Activated CD4-positive, alpha-beta T cell treated with anti-CD3 and anti-CD28 coated beads, Interleukin-2, amount 10 ng/mL, durations not matched to agents 7 days and 5 days (primary cell): ENCODE measurements around the gene INHBB. TPM values are rescaled to one million over a fixed set of nuclear protein-coding genes. Genes with fewer than 3 reads are reported as not detected.

Experiments
- CTCF ChIA-PET: fragments of 350-600 bp; sonication (Branson Sonifier 250); formaldehyde crosslinking; loops from one replicate; lab custom pipeline; 2021; ENCODE audit warnings: antibody characterized with exemption; lab: Charles Lee
- POLR2A ChIA-PET: fragments of 350-600 bp; sonication (Branson Sonifier 250); formaldehyde crosslinking; loops from one replicate; lab custom pipeline; 2021; ENCODE audit warnings: antibody characterized with exemption; lab: Charles Lee
- DNase-seq: peaks from one replicate; pipeline ENCODE4 v3.0.0-alpha.2; 2020
- H3K27ac Mint-ChIP-seq: one replicate; pipeline ENCODE4 v1.8.0; 2021; ENCODE audit warnings: mild to moderate bottlenecking, moderate library complexity, mixed read lengths
- H3K27me3 Mint-ChIP-seq: one replicate; pipeline ENCODE4 v1.8.0; 2021; ENCODE audit warnings: mixed read lengths
- H3K36me3 Mint-ChIP-seq: one replicate; pipeline ENCODE4 v1.8.0; 2021; ENCODE audit warnings: low read depth, mixed read lengths
- H3K4me1 Mint-ChIP-seq: one replicate; pipeline ENCODE4 v1.8.0; 2021; ENCODE audit warnings: mixed read lengths
- H3K4me3 Mint-ChIP-seq: one replicate; pipeline ENCODE4 v1.8.0; 2021; ENCODE audit warnings: mild to moderate bottlenecking, moderate library complexity, mixed read lengths
- H3K9me3 Mint-ChIP-seq: one replicate; pipeline ENCODE4 v1.8.0; 2021; ENCODE audit warnings: mixed read lengths
- total RNA-seq, 2 experiments: library from RNA; stranded (reverse); gene quantifications; one replicate each; pipeline ENCODE4 v1.2.3, GENCODE V29; 2021

INHBB gene
- total RNA-seq, 2 experiments from 2014 or later: not detected

- no peaks in the 10 kb centered on the region for H3K4me1 Mint-ChIP-seq
- no peak for DNase-seq
- no peaks in the 10 kb centered on the region for H3K9me3 Mint-ChIP-seq
- ChIA-PET CTCF (no interaction called here), POLR2A (no interaction called here)
- no peaks in the 10 kb centered on the region for H3K36me3 Mint-ChIP-seq
- no peak overlapping the region for H3K4me3 Mint-ChIP-seq
- H3K27ac Mint-ChIP-seq: no peak overlapping the region
- peaks cover 9% of the 10 kb centered on the region for H3K27me3 Mint-ChIP-seq
Observed at GRCh38 chr2:120354935-120355779, 9.2 kb downstream of the INHBB start.

DNA sequence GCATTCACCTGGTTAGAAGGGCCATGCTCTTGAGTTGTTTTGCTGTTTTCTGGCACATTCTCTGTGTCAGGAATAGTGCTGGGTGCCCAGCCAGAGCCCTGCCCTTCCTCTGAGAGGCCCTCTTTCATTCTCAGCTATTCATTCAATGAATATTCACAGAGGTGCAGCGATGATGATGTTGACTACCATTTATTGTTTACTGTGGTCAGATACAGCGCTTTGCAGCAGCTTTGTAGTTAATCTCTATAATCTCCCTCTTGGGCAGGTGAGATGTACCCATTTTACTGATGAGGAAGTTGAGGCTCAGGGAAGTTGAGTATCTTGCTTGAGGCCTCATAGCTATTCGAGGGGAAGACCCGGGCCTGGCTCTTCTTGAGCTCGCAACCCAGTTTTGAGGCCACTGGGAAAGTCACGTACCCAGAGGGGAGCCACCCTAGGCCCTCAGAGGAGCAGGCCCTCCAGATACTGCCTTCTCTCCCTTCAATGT is 9.9 kb downstream of the INHBB start:
- Mint-ChIP-seq H3K9me3 (no peaks in the 10 kb centered on the region), H3K4me3 (no peak overlapping the region), H3K4me1 (no peaks in the 10 kb centered on the region), H3K27ac (no peak overlapping the region), H3K27me3 (peaks cover 5% of the 10 kb centered on the region), H3K36me3 (no peaks in the 10 kb centered on the region)
- DNase-seq: no peak
- ChIA-PET CTCF (no interaction called here), POLR2A (no interaction called here)

- H3K27ac Mint-ChIP-seq: no peak overlapping the region
- POLR2A ChIA-PET: no interaction called here
- CTCF ChIA-PET: no interaction called here
- H3K27me3 Mint-ChIP-seq: no peaks in the 10 kb centered on the region
- no peak overlapping the region for H3K4me3 Mint-ChIP-seq
- no peaks in the 10 kb centered on the region for H3K4me1 Mint-ChIP-seq
- H3K36me3 Mint-ChIP-seq: no peaks in the 10 kb centered on the region
- no peaks in the 10 kb centered on the region for H3K9me3 Mint-ChIP-seq
- DNase-seq: no peak
Observed at GRCh38 chr2:120357768-120358167, 11.8 kb downstream of the INHBB start.

- Mint-ChIP-seq H3K27me3 (no peaks in the 10 kb centered on the region), H3K9me3 (no peaks in the 10 kb centered on the region), H3K27ac (no peak overlapping the region), H3K4me1 (no peaks in the 10 kb centered on the region), H3K4me3 (no peak overlapping the region), H3K36me3 (no peaks in the 10 kb centered on the region)
- CTCF ChIA-PET: interaction anchor here (1.2 kb wide), 1 partner anchor 16 kb away, joined by 3 read pairs; no protein-coding TSS in a partner anchor
- DNase-seq: no peak
- POLR2A ChIA-PET: no interaction called here
Observed at GRCh38 chr2:120358734-120359465, 13.0 kb downstream of the INHBB start.

DNA sequence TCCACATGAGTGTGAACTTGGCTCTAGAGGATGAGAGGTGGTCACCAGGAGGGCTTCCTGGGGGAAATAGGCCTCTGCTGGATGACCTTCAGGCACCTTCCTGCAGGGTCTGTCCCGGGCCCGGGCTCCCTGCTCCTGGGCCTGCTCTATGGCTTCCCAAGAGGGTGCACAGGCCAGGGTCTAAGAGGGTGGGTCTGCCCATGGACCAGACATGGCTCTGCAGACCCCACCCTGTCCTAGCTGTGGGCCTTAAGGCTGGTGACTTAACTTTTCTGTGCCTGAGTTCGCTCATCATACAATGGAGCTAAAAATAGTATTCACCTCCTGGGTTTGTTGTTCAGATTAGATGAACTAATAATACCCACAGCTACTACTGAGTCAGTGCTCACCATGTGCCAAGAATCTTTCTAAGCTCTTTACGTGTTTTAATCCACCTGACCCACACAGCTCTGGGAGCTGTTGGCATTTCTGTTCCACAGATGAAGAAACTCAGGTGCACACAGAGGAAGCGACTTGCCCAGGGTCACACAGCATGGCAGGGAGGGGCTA is 14.4 kb downstream of the INHBB start:
- ChIA-PET CTCF (interaction anchor here (1.8 kb wide), 1 partner anchor 17 kb away, joined by 4 read pairs; no protein-coding TSS in a partner anchor), POLR2A (no interaction called here)
- no peaks in the 10 kb centered on the region for H3K9me3 Mint-ChIP-seq
- H3K4me1 Mint-ChIP-seq: no peaks in the 10 kb centered on the region
- DNase-seq: no peak
- H3K36me3 Mint-ChIP-seq: no peaks in the 10 kb centered on the region
- H3K27me3 Mint-ChIP-seq: no peaks in the 10 kb centered on the region
- H3K4me3 Mint-ChIP-seq: no peak overlapping the region
- no peak overlapping the region for H3K27ac Mint-ChIP-seq

DNA sequence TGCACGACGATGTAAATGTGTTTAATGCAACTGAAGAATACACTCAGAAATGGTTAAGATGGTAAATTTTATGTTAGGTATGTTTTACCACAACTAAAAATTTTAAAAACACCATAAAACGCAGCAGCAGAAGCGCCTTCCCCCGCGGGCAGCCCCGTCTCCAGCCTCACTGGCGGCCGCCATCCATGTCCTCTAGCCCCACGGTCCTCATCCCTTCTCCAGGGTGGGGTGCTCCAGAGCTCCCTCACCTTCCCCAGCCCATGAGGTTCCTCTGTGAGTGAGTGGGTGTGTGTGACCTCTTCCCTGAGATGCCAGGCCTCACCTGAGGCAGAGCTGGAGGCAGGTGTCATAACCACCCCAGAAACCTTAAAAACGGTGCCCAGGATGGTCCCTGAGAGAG is 17.0 kb downstream of the INHBB start:
- ChIA-PET CTCF (no interaction called here), POLR2A (no interaction called here)
- no peak overlapping the region for H3K27ac Mint-ChIP-seq
- no peaks in the 10 kb centered on the region for H3K9me3 Mint-ChIP-seq
- H3K4me3 Mint-ChIP-seq: no peak overlapping the region
- no peaks in the 10 kb centered on the region for H3K4me1 Mint-ChIP-seq
- H3K36me3 Mint-ChIP-seq: no peaks in the 10 kb centered on the region
- DNase-seq: no peak
- H3K27me3 Mint-ChIP-seq: no peaks in the 10 kb centered on the region

GRCh38 chr2:120365236-120365793 is 19.4 kb downstream of the INHBB start:
- Mint-ChIP-seq H3K4me1 (no peaks in the 10 kb centered on the region), H3K27me3 (peaks cover 3% of the 10 kb centered on the region), H3K36me3 (no peaks in the 10 kb centered on the region), H3K4me3 (no peak overlapping the region), H3K9me3 (no peaks in the 10 kb centered on the region), H3K27ac (no peak overlapping the region)
- CTCF ChIA-PET: no interaction called here
- no peak for DNase-seq
- POLR2A ChIA-PET: no interaction called here

DNA sequence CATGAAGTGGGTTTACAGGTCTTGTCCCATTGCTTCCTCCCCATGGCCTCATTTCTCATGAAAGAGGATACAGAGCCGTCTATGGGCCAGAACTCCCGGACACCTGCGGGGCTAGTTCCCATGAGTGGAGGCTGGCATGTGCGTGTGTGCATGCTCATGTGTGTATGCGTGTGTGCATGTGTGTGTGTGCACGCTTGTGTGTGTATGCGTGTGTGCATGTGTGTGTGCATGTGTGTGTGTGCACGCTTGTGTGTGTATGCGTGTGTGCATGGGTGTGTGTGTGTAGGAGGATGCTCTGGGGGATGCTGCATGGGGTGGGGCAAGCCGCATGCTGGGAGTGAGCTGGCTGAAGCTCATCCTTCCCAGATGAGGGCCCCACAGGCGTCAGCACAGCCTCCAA is 20.8 kb downstream of the INHBB start:
- H3K4me3 Mint-ChIP-seq: no peak overlapping the region
- peaks cover 7% of the 10 kb centered on the region for H3K27me3 Mint-ChIP-seq
- no peaks in the 10 kb centered on the region for H3K9me3 Mint-ChIP-seq
- ChIA-PET POLR2A (no interaction called here), CTCF (no interaction called here)
- H3K36me3 Mint-ChIP-seq: no peaks in the 10 kb centered on the region
- no peak overlapping the region for H3K27ac Mint-ChIP-seq
- no peaks in the 10 kb centered on the region for H3K4me1 Mint-ChIP-seq
- no peak for DNase-seq

- H3K27me3 Mint-ChIP-seq: peaks cover 7% of the 10 kb centered on the region
- H3K4me1 Mint-ChIP-seq: no peaks in the 10 kb centered on the region
- no peak overlapping the region for H3K27ac Mint-ChIP-seq
- H3K4me3 Mint-ChIP-seq: no peak overlapping the region
- no peak for DNase-seq
- ChIA-PET POLR2A (no interaction called here), CTCF (no interaction called here)
- no peaks in the 10 kb centered on the region for H3K9me3 Mint-ChIP-seq
- H3K36me3 Mint-ChIP-seq: no peaks in the 10 kb centered on the region
Observed at GRCh38 chr2:120367221-120367620, 21.3 kb downstream of the INHBB start.

DNA sequence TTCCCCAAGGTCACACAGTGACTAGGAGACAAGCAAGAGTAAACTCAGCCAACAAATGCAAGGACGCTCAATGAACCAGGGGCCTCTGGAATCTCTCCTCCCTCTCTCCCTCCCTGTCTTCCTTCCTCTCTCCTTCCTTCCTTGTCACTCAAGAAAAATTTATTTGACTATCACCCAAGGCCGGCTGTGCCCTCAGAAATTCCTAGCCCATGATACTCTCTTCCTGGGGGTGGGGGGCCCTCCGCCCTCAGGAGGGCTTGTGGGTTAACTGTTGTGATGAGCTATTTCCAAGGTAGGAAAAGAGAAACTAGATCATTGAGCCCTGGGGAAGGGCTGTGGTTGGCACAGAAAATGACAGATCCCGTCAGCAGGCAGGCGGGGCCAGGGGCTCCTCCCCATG is 21.7 kb downstream of the INHBB start:
- Mint-ChIP-seq H3K4me1 (no peaks in the 10 kb centered on the region), H3K9me3 (no peaks in the 10 kb centered on the region), H3K4me3 (no peak overlapping the region), H3K27ac (no peak overlapping the region), H3K36me3 (no peaks in the 10 kb centered on the region), H3K27me3 (peaks cover 7% of the 10 kb centered on the region)
- POLR2A ChIA-PET: no interaction called here
- DNase-seq: no peak
- CTCF ChIA-PET: no interaction called here

DNA sequence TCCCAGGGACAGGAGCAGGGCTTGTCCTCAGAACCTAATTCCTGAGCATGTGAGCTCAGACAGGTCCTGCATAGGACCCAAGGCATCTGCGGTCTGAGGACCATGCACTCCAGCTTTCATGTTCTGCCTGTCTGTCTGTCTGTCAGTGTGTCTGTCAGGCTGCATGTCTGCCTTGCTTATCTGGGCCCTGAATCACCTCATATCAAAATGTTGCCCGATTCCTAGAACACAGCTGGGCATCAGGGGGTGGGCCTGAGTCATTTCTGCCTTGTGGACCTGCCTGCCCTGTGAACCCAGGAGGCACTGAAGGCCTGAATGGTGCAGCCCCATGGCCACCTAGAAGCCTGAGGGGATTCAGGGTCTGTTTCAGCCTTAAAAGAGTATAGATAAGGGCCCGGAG is 22.1 kb downstream of the INHBB start:
- Mint-ChIP-seq H3K9me3 (no peaks in the 10 kb centered on the region), H3K4me3 (no peak overlapping the region), H3K4me1 (no peaks in the 10 kb centered on the region), H3K36me3 (no peaks in the 10 kb centered on the region), H3K27ac (no peak overlapping the region), H3K27me3 (peaks cover 7% of the 10 kb centered on the region)
- ChIA-PET CTCF (no interaction called here), POLR2A (no interaction called here)
- DNase-seq: no peak

- Mint-ChIP-seq H3K4me1 (no peaks in the 10 kb centered on the region), H3K9me3 (no peaks in the 10 kb centered on the region), H3K27me3 (peaks cover 7% of the 10 kb centered on the region), H3K36me3 (no peaks in the 10 kb centered on the region), H3K27ac (no peak overlapping the region), H3K4me3 (no peak overlapping the region)
- ChIA-PET POLR2A (no interaction called here), CTCF (no interaction called here)
- no peak for DNase-seq
Observed at GRCh38 chr2:120369250-120369649, 23.3 kb downstream of the INHBB start.
